OCI-LY7 (cell line): ENCODE data around the gene LAYN. TPM values are rescaled to one million over a fixed set of nuclear protein-coding genes. Genes with fewer than 3 reads are reported as not detected.

ENCODE experiments used
- BruUV-seq: library from RNA; stranded (reverse); fragments of 400-500 nt; replicated peaks from 2 replicates; lab custom pipeline; 2021; lab: Mats Ljungman, UMichigan
- CTCF ChIA-PET: fragments of 300-600 bp; sonication (Branson Sonifier 250); formaldehyde crosslinking; loops from one replicate; lab custom pipeline; 2022; ENCODE audit warnings: antibody characterized with exemption; ENCODE audit not compliant: unreplicated experiment; lab: Charles Lee
- POLR2A ChIA-PET: fragments of 300-600 bp; sonication (Branson Sonifier 250); formaldehyde crosslinking; loops from one replicate; lab custom pipeline; 2022; ENCODE audit warnings: antibody characterized with exemption; lab: Charles Lee
- DNase-seq: peaks from one replicate; pipeline ENCODE4 v3.0.0-alpha.2; 2015; ENCODE audit warnings: low spot score
- H2AFZ ChIP-seq: fragments of 200-600 bp; sonication (generic), shearing (Covaris generic); 2 replicates; pipeline ENCODE4 v1.6.1; 2014; ENCODE audit warnings: mild to moderate bottlenecking, antibody characterized with exemption, low read length, moderate library complexity
- H3K27ac ChIP-seq: fragments of 200-600 bp; sonication (generic); 2 replicates; pipeline ENCODE4 v1.5.1; 2014; ENCODE audit warnings: mixed run types, low read depth, mild to moderate bottlenecking, moderate library complexity, low read length, inconsistent platforms; ENCODE audit not compliant: poor library complexity, severe bottlenecking
- H3K36me3 ChIP-seq: fragments of 200-600 bp; sonication (generic); 2 replicates; pipeline ENCODE4 v1.6.1; 2014; ENCODE audit warnings: mild to moderate bottlenecking, antibody characterized with exemption, low read length, moderate library complexity, mixed read lengths; ENCODE audit not compliant: insufficient read depth
- H3K4me1 ChIP-seq: fragments of 200-600 bp; sonication (generic); 2 replicates; pipeline ENCODE4 v1.5.1; 2014; ENCODE audit warnings: mild to moderate bottlenecking, low read length; ENCODE audit not compliant: insufficient read depth, poor library complexity, severe bottlenecking
- H3K4me2 ChIP-seq: fragments of 200-600 bp; sonication (generic); 2 replicates; pipeline ENCODE4 v1.6.1; 2014; ENCODE audit warnings: mild to moderate bottlenecking, low read length
- H3K4me3 ChIP-seq: fragments of 200-600 bp; sonication (generic); 2 replicates; pipeline ENCODE4 v1.5.1; 2014; ENCODE audit warnings: mild to moderate bottlenecking, low read depth, low read length; ENCODE audit not compliant: poor library complexity, severe bottlenecking
- H3K79me2 ChIP-seq: fragments of 200-600 bp; sonication (generic); 2 replicates; pipeline ENCODE4 v1.6.1; 2016; ENCODE audit warnings: low read depth, mild to moderate bottlenecking, low read length, moderate library complexity, mixed read lengths; ENCODE audit not compliant: insufficient read depth
- H3K9me2 ChIP-seq: fragments of 200-600 bp; sonication (generic); 2 replicates; pipeline ENCODE4 v1.6.1; 2016; ENCODE audit warnings: mild to moderate bottlenecking, low read length, mixed read lengths; ENCODE audit not compliant: insufficient read depth
- H3K9me3 ChIP-seq: fragments of 200-600 bp; sonication (generic); 2 replicates; pipeline ENCODE4 v1.6.1; 2014; ENCODE audit warnings: mild to moderate bottlenecking, mixed run types, low read length, mixed read lengths
- H4K20me1 ChIP-seq: fragments of 200-600 bp; sonication (generic); 2 replicates; pipeline ENCODE4 v1.6.1; 2014; ENCODE audit warnings: mild to moderate bottlenecking, antibody characterized with exemption, low read length, moderate library complexity, mixed read lengths; ENCODE audit not compliant: insufficient read depth
- EZH2phosphoT487 ChIP-seq: fragments of 200-600 bp; sonication (generic); IDR thresholded peaks from 2 replicates; pipeline ENCODE4 v1.6.1; 2018; ENCODE audit warnings: low read depth, borderline replicate concordance, mild to moderate bottlenecking, mixed run types, antibody characterized with exemption, low read length, moderate library complexity, mixed read lengths
- intact Hi-C: fragments of 100-400 bp; cut with micrococcal nuclease; formaldehyde crosslinking; loops from one replicate; pipeline ENCODE4 v1.10.0; 2022; ENCODE audit not compliant: unreplicated experiment
- total RNA-seq, 2 experiments: library from RNA; depleted of rRNA in 1 of 2; stranded (reverse); fragments of >200 nt in 1 of 2; shearing (Covaris generic) in 1 of 2; gene quantifications; 2 replicates each; pipeline ENCODE4 v1.2.3, GENCODE V29; 2014 to 2022
- TF ChIP-seq, protein P1 (sequence below): fragments of 200-600 bp; sonication (generic); conservative IDR thresholded peaks from 2 replicates; pipeline ENCODE4 v1.5.1; 2014; ENCODE audit warnings: mild to moderate bottlenecking, antibody characterized with exemption, low read length, moderate library complexity, mixed read lengths

The LAYN gene
- total RNA-seq, 2 experiments from 2014 or later, result not detected

GRCh38 chr11:111500481-111500880 lies 40.0 kb upstream of the LAYN start:
- Histone ChIP-seq H3K79me2 (no peaks in the 10 kb centered on the region), H3K9me2 (no peaks in the 10 kb centered on the region), H2AFZ (no peak overlapping the region), H3K4me3 (no peak overlapping the region), H3K36me3 (no peaks in the 10 kb centered on the region), H4K20me1 (no peaks in the 10 kb centered on the region), H3K4me1 (no peaks in the 10 kb centered on the region), H3K4me2 (no peak overlapping the region), H3K9me3 (no peaks in the 10 kb centered on the region), H3K27ac (no peak overlapping the region)
- no peak for DNase-seq
- no TSS peak for BruUV-seq
- ChIA-PET CTCF (no interaction called here), POLR2A (interaction anchor here (0.5 kb wide), 1 partner anchor 1173 kb away, joined by 4 read pairs; no protein-coding TSS in a partner anchor)
- intact Hi-C loops, result no loop called here
- TF ChIP-seq, protein P1, sequence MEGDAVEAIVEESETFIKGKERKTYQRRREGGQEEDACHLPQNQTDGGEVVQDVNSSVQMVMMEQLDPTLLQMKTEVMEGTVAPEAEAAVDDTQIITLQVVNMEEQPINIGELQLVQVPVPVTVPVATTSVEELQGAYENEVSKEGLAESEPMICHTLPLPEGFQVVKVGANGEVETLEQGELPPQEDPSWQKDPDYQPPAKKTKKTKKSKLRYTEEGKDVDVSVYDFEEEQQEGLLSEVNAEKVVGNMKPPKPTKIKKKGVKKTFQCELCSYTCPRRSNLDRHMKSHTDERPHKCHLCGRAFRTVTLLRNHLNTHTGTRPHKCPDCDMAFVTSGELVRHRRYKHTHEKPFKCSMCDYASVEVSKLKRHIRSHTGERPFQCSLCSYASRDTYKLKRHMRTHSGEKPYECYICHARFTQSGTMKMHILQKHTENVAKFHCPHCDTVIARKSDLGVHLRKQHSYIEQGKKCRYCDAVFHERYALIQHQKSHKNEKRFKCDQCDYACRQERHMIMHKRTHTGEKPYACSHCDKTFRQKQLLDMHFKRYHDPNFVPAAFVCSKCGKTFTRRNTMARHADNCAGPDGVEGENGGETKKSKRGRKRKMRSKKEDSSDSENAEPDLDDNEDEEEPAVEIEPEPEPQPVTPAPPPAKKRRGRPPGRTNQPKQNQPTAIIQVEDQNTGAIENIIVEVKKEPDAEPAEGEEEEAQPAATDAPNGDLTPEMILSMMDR, result no peak
- TF ChIP-seq EZH2phosphoT487, result no peak

GRCh38 chr11:111502611-111503010 lies 37.9 kb upstream of the LAYN start:
- Histone ChIP-seq H2AFZ (no peak overlapping the region), H3K9me3 (no peaks in the 10 kb centered on the region), H3K4me2 (no peak overlapping the region), H3K36me3 (no peaks in the 10 kb centered on the region), H3K79me2 (no peaks in the 10 kb centered on the region), H3K4me1 (no peaks in the 10 kb centered on the region), H3K27ac (no peak overlapping the region), H3K9me2 (no peaks in the 10 kb centered on the region), H4K20me1 (no peaks in the 10 kb centered on the region), H3K4me3 (no peak overlapping the region)
- no peak for DNase-seq
- TF ChIP-seq EZH2phosphoT487, result no peak
- TF ChIP-seq, protein P1, result no peak
- CTCF ChIA-PET, result no interaction called here
- intact Hi-C loops, result no loop called here
- POLR2A ChIA-PET, result no interaction called here
- no TSS peak for BruUV-seq

DNA sequence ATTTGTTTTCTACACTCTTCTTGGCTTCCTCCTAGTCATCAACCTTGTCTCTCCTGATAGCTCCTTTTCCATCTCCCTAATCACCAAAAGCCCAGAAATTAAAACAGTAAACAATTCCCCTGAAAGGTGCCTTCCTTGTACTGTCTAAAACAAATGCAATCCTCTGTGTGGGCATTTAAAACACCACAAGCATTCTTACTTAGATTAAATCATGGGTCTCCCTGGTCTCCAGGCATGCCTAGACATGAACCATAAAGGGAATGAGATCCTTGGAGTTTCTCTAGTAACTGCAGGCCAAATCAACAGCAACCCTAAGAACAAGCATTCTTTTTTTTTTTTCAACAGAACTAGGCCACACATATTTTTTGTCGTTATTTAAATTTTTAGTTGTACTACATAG lies 30.2 kb upstream of the LAYN start:
- no TSS peak for BruUV-seq
- Histone ChIP-seq H4K20me1 (no peaks in the 10 kb centered on the region), H3K79me2 (no peaks in the 10 kb centered on the region), H3K4me1 (no peaks in the 10 kb centered on the region), H3K9me2 (no peaks in the 10 kb centered on the region), H2AFZ (no peak overlapping the region), H3K4me3 (no peak overlapping the region), H3K4me2 (no peak overlapping the region), H3K9me3 (no peaks in the 10 kb centered on the region), H3K27ac (no peak overlapping the region), H3K36me3 (no peaks in the 10 kb centered on the region)
- intact Hi-C loops, result no loop called here
- ChIA-PET POLR2A (interaction anchor here (0.7 kb wide), 1 partner anchor 278 kb away, joined by 8 read pairs; no protein-coding TSS in a partner anchor), CTCF (no interaction called here)
- no peak for TF ChIP-seq EZH2phosphoT487
- TF ChIP-seq, protein P1, result no peak
- no peak for DNase-seq
